NCI-H146 treated with DMSO at 0.1 percent for 48 hours (cell line): ENCODE results near the gene GJA3.
A peak's percentile ranks its signal among the peaks of the same experiment; 100 is the strongest.

Experiments used
- DNase-seq: peaks from one replicate; lab custom pipeline; 2025; ENCODE audit not compliant: unreplicated experiment; lab: John Stamatoyannopoulos, UW

The GJA3 gene

DNA sequence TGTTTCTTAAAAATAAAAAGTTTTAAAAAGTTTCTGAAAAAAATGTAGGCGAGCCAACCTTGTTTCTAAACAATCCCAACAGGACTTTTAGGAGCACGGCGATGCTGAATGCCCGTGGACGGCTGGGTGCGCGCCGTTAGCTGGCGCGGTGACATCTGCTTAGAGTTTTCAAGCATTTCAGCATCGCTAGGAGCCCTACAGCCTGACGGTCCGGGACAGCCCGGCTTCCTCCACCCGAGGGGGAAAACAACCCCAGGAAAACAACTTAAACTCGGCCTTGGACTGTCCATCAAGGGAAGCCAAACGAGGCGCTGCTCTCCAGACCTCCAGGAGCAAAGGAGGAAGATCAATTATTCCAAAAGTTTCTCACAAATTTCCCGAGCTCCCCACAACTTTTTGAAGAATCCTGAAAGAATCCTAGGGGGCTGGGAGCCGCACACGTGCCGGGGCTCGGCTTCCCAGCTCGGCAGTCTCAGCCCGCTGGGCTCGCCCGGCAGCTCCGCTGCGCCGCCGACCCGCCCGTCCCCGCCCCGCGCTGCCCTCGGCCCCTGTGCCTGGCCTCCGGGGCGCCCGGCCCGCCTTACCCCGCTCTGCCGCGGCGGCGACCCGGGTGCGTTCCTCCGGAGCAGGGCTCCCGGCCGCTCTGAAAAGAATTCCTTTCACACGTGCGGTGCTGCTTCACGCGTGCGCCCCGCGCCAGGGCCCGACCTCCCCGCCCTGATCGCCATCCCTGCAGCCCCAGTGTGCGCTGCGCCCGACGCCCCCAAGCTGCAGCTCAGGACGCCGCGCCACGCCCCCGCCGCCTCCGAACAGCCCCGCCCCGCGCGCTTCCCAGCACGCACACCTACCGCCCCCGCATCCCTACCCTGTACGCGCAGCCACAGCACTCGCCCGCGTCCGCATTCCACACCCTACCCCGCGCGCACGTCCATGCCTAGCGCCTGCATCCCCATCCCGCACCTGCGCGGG, at the start of gene GJA3:
GJA3 (minus strand) TSS at position 747 of the 969 bp plus-strand sequence. CDS start 17,764 bp downstream, outside the sequence.
- no peak for DNase-seq

DNA sequence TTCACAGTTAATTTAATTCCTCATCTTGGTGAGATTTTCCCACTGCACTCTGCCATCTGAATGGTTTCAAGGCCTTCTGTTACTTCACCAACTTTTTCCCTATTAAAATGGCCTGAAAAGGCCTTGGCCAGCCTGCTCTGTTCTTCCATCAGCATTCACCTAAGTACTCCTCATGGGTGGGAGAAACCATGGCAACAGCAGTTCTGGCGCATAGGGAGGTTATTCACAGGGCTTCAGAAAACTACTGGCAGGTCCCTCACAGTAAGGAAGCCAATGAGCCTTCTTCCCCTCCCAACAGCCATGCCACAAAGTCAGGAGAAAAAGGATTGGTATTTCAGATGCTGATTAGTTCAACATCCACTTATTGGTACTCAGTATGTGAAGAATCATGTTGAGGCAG, 49.1 kb upstream of the GJA3 start:
- DNase-seq: no peak

DNA sequence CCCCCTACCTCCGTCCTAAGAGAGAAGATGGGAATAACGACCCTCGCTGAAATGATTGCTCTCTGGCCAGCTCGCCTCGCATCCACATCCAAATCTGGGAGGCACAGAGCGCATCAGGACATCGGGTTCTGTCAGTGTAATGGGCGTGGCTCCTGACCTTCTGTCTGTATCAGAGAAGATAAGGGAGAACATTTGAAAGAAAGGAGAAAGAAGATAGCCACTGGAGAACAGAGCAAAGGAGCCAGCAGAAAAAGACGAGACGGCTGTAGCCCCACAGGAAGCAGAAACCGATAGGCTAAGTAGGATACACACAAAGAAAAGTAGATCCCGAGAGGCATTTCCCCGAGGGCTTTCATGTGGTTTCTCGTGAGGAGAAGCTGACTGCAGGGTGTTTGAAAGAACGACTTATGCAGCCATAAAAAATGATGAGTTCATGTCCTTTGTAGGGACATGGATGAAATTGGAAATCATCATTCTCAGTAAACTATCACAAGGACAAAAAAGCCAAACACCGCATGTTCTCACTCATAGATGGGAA, 45.9 kb upstream of the GJA3 start:
- no peak for DNase-seq

DNA sequence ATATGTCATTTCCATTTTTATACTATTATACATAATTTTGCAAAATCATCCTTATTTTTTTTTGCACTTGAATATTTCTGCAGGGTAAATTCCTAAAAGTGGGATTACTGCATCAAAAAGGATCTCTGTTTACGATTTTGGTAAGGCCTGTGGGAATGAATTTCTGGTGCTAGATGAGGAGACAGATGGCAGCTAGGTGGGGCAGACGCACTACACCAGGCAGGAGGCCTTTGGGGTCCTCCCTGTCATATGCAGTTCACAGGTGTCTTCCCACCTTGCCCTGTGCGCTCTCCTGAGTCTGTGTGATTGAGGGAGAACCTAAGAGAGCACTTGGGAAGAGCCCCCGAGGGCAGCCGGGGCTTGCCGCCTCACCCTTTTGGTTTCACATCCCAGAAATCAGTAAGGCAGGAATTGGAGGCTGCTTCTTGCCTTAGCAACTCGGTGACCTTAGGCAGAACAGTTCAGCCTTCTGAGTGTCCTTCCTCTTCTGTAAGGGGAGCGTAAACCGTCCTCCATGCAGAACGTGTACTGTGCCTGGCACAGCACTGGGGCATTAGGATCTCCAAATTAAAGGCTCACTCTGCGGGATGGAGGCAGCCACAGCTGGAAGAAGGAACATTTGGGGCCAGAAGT, 45.3 kb upstream of the GJA3 start:
- DNase-seq: no peak

DNA sequence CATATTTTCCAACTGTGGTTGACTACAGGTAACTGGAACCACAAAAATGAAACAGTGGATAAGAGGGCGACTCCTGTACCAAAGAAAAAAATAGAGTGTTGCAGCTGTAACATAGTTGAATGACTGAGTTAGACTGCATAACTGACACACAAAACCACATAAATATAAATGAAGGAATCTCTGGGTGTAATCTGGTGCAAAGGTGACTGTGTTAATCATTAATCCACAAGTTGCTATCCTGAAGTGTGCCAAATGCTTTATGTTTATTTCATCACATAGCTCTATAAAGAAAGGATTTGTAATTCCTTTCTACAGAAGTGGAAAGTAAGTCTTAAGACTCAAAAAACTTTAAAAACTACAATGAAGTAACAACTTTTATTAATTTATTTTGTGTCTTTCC, 37.9 kb upstream of the GJA3 start:
- no peak for DNase-seq

DNA sequence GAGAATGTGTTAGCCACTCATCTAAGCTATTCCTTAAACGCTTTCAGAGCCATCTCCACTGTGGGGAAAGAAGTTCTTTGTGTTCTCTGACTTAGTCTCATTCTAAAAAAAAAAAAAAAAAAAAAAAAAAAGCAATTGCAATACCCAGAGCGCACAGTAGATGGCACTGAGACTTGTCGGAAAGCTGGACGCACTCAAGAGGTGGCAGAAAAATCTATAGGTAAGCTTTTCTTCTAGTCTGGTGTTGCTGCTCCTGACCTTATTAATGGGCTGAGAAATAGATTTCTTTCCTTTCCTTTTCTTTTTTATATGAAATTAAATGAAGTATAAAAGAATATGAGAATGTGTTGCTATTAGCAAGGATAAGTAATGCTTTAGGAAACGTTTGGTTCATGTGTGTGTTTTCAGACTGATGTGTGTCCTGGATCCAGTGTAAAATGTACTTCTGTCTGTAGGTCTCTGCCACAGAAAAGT, 36.5 kb upstream of the GJA3 start:
- peak; percentile 27 for DNase-seq

DNA sequence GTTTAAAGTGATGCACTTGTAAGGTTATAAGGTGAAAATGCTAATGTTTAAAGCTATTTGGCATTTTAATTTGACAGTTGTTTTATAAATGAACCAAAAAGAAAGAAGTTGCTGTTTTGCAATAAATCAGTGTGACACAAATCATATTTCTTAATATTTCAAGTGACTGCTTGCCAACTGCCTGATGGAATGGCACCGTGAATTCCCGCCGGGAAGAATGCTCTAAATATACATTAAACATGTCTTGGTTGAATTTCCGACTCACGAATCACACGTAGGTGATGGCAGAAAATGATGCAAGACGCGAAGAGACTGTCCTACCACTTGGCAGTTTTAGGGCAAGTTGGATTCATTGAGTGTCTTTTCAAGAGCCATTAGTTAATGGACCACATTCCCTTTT, 34.9 kb upstream of the GJA3 start:
- no peak for DNase-seq

DNA sequence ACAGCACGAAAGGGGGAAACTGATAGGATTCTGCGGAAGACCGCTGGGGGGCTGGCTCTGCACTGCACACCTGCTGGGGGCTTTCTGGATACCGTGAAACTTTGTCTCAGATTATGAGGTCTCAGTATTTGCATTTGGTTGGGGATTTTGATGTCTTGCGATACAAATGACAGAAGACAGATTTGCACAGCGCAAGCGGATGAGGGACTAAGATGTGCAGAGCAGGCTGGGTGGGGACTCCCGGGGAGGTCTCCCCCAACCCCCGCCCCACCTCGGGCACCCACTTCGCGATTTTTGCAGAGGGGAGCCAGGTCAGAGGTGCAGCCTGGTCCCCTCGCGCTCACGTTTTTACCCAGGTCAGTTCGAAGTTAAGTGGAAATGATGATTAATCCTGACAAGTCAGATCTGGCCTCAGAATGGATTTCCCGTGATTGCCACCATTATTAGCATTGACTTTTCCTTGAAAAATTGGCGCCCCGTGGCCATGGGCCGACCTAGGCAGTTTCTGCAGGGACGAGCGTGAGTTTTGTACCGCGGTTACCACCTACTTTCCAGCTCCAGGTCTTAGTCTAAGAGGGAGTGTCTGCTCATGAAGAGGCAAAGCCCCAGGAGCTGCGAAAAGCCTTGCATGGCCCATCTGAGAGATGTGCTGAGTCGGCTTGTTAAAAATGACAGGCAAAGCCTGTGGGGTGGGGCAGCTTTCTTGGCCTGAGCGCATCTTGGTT, 33.2 kb upstream of the GJA3 start:
- no peak for DNase-seq

DNA sequence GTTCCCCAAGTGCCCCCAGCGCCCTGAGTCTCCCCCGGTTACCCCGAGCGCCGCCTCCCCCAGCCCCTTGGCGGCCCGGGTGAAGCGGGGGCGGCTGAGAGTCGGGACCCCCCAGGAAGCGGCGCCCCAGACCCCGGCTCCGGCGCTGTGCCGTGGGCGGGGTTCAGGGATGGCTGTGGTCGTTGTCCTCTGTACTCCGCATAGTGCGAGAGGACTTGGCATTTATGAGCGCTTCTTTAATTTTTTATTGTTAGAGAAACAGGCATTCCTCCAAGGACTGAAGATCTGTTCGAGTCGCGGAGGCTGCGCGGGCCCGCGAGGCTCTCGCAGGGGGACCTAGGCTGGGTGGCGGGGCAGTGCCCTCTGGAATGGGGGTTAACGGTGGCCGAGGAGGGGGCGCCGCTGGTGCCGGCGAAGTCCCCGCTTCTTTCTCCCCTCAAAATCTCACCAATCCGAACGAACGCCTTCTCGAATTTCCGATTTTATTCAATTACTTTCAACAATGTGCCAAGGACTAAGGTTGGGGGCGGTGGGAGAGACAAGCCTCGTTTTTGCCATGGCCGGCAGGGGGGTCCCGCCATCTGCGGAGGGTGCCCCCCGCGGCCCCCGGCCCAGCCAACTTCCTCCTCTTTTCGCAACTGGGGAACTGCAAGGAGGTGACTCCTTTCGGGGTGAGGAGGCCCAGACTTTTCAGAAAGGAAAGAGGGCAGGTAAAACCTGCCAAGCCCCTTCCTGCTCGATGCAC, 32.5 kb upstream of the GJA3 start:
- no peak for DNase-seq

DNA sequence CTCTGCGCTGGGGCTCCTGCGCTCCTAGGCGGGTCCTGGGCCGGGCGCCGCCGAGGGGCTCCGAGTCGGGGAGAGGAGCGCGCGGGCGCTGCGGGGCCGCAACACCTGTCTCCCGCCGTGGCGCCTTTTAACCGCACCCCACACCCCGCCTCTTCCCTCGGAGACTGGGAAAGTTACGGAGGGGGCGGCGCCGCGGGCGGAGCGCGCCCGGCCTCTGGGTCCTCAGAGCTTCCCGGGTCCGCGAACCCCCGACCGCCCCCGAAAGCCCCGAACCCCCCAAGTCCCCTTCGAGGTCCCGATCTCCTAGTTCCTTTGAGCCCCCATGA, 31.9 kb upstream of the GJA3 start, which contains the start of gene GJB2:
GJB2 (minus strand) TSS at position 103 of the 326 bp plus-strand sequence. CDS start 3,357 bp downstream, outside the sequence.
- no peak for DNase-seq

DNA sequence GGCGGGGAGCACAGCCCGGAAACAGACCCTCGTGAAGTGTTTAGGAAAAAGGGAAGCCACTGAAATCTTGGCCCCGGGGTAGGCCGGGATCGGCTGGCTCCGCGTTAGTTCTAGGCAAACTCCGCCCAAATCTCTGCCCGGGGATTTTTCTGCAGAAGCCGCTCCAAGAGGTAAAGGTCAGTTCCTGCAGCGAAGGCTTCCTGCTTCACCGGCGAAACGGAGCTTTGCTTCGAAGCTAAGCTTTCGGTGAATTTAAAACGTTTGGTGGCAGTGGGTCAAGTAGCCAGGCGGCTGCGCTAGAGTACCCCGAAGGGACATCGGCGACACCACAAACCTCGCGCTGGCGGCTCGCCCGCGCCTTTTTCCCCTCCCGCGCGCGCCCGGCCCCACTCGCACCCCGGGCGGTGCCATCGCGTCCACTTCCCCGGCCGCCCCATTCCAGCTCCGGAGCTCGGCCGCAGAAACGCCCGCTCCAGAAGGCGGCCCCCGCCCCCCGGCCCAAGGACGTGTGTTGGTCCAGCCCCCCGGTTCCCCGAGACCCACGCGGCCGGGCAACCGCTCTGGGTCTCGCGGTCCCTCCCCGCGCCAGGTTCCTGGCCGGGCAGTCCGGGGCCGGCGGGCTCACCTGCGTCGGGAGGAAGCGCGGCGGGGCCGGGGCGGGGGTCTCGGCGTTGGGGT, 31.4 kb upstream of the GJA3 start:
- no peak for DNase-seq

DNA sequence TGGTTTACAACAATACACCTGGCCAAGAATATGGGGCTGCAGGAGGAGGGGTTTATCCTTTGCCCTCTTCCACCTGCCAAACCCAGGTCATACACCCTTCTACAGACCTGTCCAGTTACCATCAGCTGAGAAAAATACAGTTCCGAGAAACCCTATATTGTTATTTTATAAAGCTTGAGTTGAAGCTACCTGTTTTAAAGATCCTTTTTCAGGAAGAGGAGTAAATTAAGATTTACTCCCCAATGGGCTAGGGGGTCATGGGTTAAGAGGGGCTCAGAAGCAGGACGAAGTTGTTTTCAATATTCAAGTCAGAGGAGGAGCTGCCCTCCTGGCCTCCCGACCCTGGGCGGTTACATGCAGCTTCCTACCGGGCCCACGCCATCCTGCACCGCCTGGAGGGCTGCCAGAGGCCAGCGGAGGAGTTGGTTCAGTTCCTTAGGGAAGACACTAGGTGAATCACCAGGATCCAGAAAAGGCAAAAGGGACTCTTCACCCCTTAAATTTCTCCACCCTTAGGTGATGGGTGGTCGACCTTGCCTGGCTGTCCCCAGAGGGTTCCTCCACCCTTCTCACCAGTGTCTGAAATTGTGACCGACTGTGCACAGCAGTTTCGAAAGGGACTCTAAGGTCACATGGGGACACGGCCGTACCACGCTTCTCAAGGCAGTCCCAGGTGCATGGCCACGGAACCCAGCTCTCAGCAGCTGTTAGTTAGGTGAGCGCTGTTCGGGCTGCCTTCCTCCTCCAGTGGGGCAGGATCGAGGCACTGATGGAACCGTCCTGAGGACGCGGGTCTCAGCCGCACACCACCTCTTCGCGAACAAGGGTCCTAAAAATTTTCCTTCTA, 30.7 kb upstream of the GJA3 start:
- DNase-seq: no peak

DNA sequence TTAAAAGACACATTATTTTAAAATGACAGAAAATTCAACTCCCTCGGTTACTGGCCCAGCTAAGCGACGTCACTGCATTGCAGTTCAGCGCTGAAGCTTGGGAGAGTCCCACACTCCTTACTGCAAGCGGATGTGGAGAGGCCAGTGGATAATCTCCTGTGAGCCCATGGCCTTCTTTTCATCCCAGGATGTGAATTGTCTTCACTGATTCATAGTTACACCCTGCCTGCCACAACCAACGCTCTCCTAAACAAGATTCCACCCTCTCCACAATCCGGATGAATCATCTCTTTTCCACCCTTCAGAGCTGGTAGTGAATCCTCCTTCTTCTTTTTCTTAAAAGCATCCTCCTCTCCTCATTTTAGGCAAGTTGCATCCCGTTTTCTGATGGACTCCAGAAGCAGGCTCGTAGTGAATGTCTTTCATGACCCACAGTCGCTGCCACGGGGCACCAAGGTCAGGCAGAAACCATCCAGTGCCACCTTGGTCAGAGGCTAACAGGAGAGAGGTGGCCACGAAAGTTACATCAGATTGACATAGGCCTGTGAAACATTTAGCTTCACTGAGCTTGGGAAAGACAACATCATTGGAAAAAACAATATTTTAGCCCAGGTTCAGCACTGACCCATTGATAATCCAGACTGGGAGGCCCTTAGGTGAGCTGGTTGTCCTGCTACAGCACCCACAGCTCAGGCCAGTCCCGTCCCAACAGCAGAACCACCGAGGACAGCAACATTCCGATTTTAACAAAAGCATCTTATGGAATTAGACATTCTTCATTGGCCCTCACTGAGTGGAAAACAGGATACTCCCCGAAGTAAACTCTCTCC, 29.8 kb upstream of the GJA3 start:
- no peak for DNase-seq

DNA sequence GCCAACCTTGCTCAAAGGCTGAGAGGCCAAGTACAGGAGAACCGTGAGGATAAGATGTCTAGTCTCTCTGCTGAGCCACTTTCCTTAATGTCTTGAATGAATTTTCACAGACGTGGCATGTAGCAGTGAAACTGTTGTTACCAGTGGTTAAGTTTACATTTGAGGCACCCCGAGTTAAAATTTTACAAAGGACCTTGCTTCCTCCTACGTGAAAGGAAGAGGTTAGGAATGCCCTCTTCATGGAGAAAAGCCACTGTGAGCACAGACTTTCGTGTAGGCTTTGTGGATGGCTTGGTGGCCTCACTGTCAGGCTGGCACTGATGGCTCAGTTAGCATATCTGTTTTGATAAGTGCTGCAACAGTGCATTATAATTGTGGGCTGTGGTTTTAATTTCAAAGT, 29.2 kb upstream of the GJA3 start:
- no peak for DNase-seq

DNA sequence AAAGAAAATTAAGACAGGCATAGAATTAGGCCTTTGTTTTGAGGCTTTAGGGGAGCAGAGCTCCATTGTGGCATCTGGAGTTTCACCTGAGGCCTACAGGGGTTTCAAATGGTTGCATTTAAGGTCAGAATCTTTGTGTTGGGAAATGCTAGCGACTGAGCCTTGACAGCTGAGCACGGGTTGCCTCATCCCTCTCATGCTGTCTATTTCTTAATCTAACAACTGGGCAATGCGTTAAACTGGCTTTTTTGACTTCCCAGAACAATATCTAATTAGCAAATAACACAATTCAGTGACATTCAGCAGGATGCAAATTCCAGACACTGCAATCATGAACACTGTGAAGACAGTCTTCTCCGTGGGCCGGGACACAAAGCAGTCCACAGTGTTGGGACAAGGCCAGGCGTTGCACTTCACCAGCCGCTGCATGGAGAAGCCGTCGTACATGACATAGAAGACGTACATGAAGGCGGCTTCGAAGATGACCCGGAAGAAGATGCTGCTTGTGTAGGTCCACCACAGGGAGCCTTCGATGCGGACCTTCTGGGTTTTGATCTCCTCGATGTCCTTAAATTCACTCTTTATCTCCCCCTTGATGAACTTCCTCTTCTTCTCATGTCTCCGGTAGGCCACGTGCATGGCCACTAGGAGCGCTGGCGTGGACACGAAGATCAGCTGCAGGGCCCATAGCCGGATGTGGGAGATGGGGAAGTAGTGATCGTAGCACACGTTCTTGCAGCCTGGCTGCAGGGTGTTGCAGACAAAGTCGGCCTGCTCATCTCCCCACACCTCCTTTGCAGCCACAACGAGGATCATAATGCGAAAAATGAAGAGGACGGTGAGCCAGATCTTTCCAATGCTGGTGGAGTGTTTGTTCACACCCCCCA, 28.1 kb upstream of the GJA3 start:
- DNase-seq: no peak

DNA sequence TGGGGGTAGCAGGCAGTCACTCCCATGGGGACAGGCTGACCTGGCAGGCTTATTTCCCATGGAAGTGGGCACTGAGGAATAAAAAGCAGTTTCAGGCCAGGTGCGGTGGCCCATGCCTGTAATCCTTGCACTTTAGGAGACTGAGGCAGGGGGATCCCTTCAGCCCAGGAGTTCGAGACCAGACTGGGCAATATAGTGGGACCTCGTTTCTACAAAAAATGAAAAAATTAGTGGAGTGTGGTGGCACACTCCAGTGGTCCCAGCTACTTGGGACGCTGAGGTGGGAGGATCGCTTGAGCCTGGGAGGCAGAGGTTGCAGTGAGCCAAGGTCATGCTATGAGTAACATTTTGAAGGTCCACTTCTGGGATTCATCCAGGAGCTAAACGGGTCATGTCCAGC, 25.9 kb upstream of the GJA3 start:
- DNase-seq: no peak

DNA sequence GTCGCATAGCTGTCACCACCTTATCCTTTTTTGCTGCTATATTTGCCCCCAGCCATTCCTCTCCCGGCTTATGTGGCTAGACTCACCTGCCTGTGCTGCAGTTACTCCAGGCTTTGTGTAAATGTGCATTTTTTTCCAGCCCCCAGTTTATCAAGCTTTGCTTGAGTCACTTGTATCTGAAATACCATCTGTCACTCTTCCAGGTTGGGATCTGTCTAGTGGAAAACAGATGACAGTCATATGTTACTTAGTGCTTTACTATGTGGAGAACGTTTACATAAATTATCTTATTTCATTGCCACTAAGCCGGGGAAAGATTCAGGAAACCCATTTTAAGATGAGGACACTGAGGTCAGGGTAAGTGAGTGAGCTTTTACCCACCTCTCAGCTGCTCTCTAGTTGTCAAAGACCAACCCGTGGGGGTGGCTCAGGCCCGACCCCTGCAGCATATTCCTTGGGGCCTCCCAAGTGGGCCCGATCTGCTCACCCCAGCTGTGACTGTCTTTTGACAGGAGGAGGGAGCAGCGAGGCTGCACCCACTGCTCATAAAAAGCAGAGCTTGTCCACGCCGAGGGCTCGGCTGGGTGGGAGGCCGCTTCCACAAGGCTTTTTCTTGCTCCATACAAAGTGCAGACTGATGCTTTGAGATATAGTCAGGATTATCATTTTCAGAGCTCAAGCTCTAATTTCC, 24.7 kb upstream of the GJA3 start:
- no peak for DNase-seq
